ELR (cell line): ENCODE measurements around the gene MAPT.
"Not testable (repeated sequence)": the region's sequence is repeated elsewhere in the genome, so short reads cannot be mapped to it uniquely, and the experiment has no call there.

ENCODE experiments used
- DNase-seq: peaks from one replicate; pipeline ENCODE4 v3.0.0-alpha.2; 2015; ENCODE audit warnings: low read depth

The MAPT gene

GRCh38 chr17:46009681-46010596, 115.6 kb downstream of the MAPT start:
- peak; percentile 89 for DNase-seq

GRCh38 chr17:46010597-46011186, 116.3 kb downstream of the MAPT start:
- no peak for DNase-seq

GRCh38 chr17:46011711-46012505, 117.6 kb downstream of the MAPT start:
- no peak for DNase-seq

GRCh38 chr17:46012506-46013079, 118.2 kb downstream of the MAPT start:
- no peak for DNase-seq

- no peak for DNase-seq
Measured at GRCh38 chr17:46013127-46013501, 118.8 kb downstream of the MAPT start.

GRCh38 chr17:46013502-46014165, 119.3 kb downstream of the MAPT start:
- DNase-seq = peak; percentile 37

GRCh38 chr17:46019408-46019925, 125.1 kb downstream of the MAPT start:
- not testable (repeated sequence) for DNase-seq

- no peak for DNase-seq
Measured at GRCh38 chr17:46020023-46020761, 125.8 kb downstream of the MAPT start.

- DNase-seq = no peak
Measured at GRCh38 chr17:46020998-46021397, 126.6 kb downstream of the MAPT start.

- not testable (repeated sequence) for DNase-seq
Measured at GRCh38 chr17:46023366-46023765, 129.0 kb downstream of the MAPT start.

GRCh38 chr17:46023783-46024388, 129.5 kb downstream of the MAPT start:
- no peak for DNase-seq

- DNase-seq = no peak
Measured at GRCh38 chr17:46024590-46024989, 130.2 kb downstream of the MAPT start.

GRCh38 chr17:46025060-46025459, 130.7 kb downstream of the MAPT start:
- DNase-seq = no peak

- DNase-seq = no peak
Measured at GRCh38 chr17:46025510-46026165, 131.3 kb downstream of the MAPT start.

- no peak for DNase-seq
Measured at GRCh38 chr17:46026166-46027047, 132.1 kb downstream of the MAPT start.

GRCh38 chr17:46027048-46027975, 133.0 kb downstream of the MAPT start:
- no peak for DNase-seq

- no peak for DNase-seq
Measured at GRCh38 chr17:46027976-46028325, 133.6 kb downstream of the MAPT start.

- no peak for DNase-seq
Measured at GRCh38 chr17:46028374-46028773, 134.0 kb downstream of the MAPT start.
